Chondrocyte (in vitro differentiated cells): ENCODE results near the gene CAPN2. TPM values are rescaled to one million over a fixed set of nuclear protein-coding genes. Genes with fewer than 3 reads are reported as not detected.
A peak's percentile ranks its signal among the peaks of the same experiment; 100 is the strongest.

Experiments
- DNase-seq: peaks from one replicate; pipeline ENCODE4 v3.0.0; 2021; ENCODE audit warnings: mixed read lengths, low spot score
- H3K27ac Mint-ChIP-seq: one replicate; pipeline ENCODE4 v1.8.0; 2021; ENCODE audit warnings: mild to moderate bottlenecking, moderate library complexity, mixed read lengths; ENCODE audit not compliant: unreplicated experiment
- H3K27me3 Mint-ChIP-seq: 2 replicates; pipeline ENCODE4 v1.8.0; 2021; ENCODE audit warnings: low read depth, mixed read lengths
- H3K36me3 Mint-ChIP-seq: 2 replicates; pipeline ENCODE4 v1.8.0; 2021; ENCODE audit warnings: low read depth, mixed read lengths
- H3K4me1 Mint-ChIP-seq: 2 replicates; pipeline ENCODE4 v1.8.0; 2021; ENCODE audit warnings: low read depth, mild to moderate bottlenecking, mixed read lengths
- H3K4me3 Mint-ChIP-seq: one replicate; pipeline ENCODE4 v1.8.0; 2021; ENCODE audit warnings: mild to moderate bottlenecking, moderate library complexity, mixed read lengths; ENCODE audit not compliant: unreplicated experiment
- H3K9me3 Mint-ChIP-seq: 2 replicates; pipeline ENCODE4 v1.8.0; 2021; ENCODE audit warnings: low read depth, mixed read lengths
- CTCF ChIP-seq: fragments of 200-600 bp; sonication (generic); IDR thresholded peaks from 2 replicates; pipeline ENCODE4 v1.5.0; 2021; ENCODE audit warnings: antibody characterized with exemption, mild to moderate bottlenecking, moderate library complexity
- total RNA-seq: library from RNA; stranded (reverse); gene quantifications from 3 replicates; pipeline ENCODE4 v1.2.1, GENCODE V29; 2021

Gene CAPN2
- total RNA-seq, 1 donor from 2014 or later = 241 TPM

GRCh38 chr1:223712850-223713474 lies 623 bp downstream of the CAPN2 start:
- no peaks in the 10 kb centered on the region for H3K27me3 Mint-ChIP-seq
- H3K4me1 Mint-ChIP-seq = peaks cover 85% of the 10 kb centered on the region
- DNase-seq = no peak
- peak overlapping the region; percentile 96 for H3K4me3 Mint-ChIP-seq
- H3K27ac Mint-ChIP-seq = peak overlapping the region; percentile 93
- no peaks in the 10 kb centered on the region for H3K9me3 Mint-ChIP-seq
- H3K36me3 Mint-ChIP-seq = peaks cover 3% of the 10 kb centered on the region
- TF ChIP-seq CTCF = no peak

GRCh38 chr1:223713546-223714420 lies 1.4 kb downstream of the CAPN2 start:
- Mint-ChIP-seq H3K9me3 (no peaks in the 10 kb centered on the region), H3K36me3 (peaks cover 3% of the 10 kb centered on the region), H3K27me3 (no peaks in the 10 kb centered on the region), H3K4me3 (peak overlapping the region; percentile 96), H3K27ac (peak overlapping the region; percentile 93), H3K4me1 (peaks cover 85% of the 10 kb centered on the region)
- no peak for TF ChIP-seq CTCF
- DNase-seq = no peak

GRCh38 chr1:223714421-223714724 lies 2.0 kb downstream of the CAPN2 start:
- H3K4me1 Mint-ChIP-seq = peaks cover 85% of the 10 kb centered on the region
- peak overlapping the region; percentile 96 for H3K4me3 Mint-ChIP-seq
- DNase-seq = no peak
- no peak for TF ChIP-seq CTCF
- no peak overlapping the region for H3K27ac Mint-ChIP-seq
- H3K9me3 Mint-ChIP-seq = no peaks in the 10 kb centered on the region
- H3K27me3 Mint-ChIP-seq = no peaks in the 10 kb centered on the region
- H3K36me3 Mint-ChIP-seq = peaks cover 6% of the 10 kb centered on the region

GRCh38 chr1:223714849-223715603 lies 2.7 kb downstream of the CAPN2 start:
- no peaks in the 10 kb centered on the region for H3K9me3 Mint-ChIP-seq
- peak overlapping the region; percentile 31 for H3K4me3 Mint-ChIP-seq
- DNase-seq = peak; percentile 42
- TF ChIP-seq CTCF = no peak
- H3K27me3 Mint-ChIP-seq = no peaks in the 10 kb centered on the region
- H3K27ac Mint-ChIP-seq = peak overlapping the region; percentile 65
- peaks cover 10% of the 10 kb centered on the region for H3K36me3 Mint-ChIP-seq
- peaks cover 84% of the 10 kb centered on the region for H3K4me1 Mint-ChIP-seq

GRCh38 chr1:223715604-223716172 lies 3.3 kb downstream of the CAPN2 start:
- no peak for TF ChIP-seq CTCF
- peak overlapping the region; percentile 31 for H3K4me3 Mint-ChIP-seq
- H3K36me3 Mint-ChIP-seq = peaks cover 16% of the 10 kb centered on the region
- peaks cover 89% of the 10 kb centered on the region for H3K4me1 Mint-ChIP-seq
- H3K27me3 Mint-ChIP-seq = no peaks in the 10 kb centered on the region
- peak overlapping the region; percentile 65 for H3K27ac Mint-ChIP-seq
- no peaks in the 10 kb centered on the region for H3K9me3 Mint-ChIP-seq
- no peak for DNase-seq
